Forelimb muscle (tissue), 1 donor: ENCODE data around the gene KRT77. TPM values are rescaled to one million over a fixed set of nuclear protein-coding genes. Genes with fewer than 3 reads are reported as not detected.

Experiments used
- DNase-seq: peaks from one replicate; pipeline ENCODE4 v3.0.0-alpha.2; 2013; ENCODE audit warnings: low read depth
- polyA plus RNA-seq: library from polyadenylated mRNA; unstranded; fragments of 120-200 nt; gene quantifications from one replicate; pipeline ENCODE4 v1.2.1, GENCODE V29; 2013; ENCODE audit not compliant: insufficient read length

Gene KRT77
- polyA plus RNA-seq, 1 donor = not detected

DNA sequence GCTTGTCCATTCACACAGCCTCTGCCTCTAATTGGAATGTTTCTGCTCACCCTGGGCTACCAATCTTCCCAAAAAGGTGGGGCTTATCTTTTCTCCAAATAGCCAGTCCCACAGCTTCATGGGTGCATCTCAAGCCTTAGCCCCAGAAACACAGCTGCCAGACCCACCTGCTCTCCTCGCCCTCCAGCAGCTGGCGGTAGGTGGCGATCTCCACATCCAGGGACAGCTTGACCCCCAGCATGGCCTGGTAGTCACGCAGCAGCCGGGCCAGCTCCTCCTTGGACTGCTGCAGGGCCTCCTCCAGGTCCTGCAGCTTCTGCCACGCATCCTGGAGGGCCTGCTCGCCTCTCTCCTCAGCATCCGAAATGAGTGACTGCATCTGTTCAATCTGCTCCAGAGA is 11.1 kb downstream of the KRT77 start:
- DNase-seq = no peak

DNA sequence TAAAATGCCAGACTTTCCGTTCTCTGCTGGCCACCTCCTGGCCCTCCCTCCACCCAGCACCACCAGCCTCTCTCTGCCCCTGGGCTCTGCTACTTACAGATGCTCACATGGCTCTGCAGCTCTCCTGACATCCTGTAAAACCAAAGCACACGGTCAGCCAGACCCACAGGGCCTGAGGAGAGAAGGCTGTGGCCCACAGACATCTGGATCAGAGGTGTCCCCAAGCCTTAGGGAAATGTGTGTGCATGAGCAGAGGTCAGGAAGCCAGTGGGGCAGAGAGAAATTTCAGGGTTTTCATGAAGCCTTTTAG is 11.5 kb downstream of the KRT77 start:
- DNase-seq = no peak

DNA sequence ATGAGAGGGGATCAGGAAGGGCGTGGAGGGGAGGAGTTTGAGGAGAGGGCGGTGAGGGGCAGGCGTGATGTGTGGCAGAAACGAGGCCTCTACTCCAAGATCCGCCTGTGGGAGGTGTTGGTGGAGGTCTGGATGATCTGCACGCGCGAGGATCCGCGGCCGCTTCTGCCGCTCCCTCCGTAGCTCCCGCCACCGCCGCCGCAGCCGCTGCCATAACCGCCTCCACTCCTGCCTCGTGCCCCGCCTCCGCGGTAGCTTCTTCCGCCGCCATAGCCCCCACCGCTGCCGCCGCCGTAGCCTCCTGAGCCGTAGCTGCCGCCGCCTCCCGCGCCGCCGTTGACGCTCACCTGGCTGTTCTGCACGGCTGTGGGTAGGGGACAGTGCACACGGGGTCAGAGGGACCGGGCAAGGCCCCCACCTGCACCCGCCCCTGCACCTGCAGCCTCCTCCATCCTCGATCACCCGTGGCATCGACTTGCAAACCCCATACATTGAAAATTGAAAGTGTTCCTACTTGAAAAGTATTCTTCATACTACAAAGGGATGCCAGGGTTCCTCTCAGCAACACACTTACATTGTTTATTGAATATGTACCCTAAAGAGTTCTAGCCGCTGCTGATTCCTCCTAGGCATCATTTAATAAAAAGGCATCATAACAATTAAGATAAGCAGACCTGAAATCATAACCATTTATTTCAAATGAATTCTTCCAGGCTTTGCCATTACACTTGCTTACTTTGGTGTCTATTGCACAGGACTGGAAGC is 12.1 kb downstream of the KRT77 start:
- no peak for DNase-seq

DNA sequence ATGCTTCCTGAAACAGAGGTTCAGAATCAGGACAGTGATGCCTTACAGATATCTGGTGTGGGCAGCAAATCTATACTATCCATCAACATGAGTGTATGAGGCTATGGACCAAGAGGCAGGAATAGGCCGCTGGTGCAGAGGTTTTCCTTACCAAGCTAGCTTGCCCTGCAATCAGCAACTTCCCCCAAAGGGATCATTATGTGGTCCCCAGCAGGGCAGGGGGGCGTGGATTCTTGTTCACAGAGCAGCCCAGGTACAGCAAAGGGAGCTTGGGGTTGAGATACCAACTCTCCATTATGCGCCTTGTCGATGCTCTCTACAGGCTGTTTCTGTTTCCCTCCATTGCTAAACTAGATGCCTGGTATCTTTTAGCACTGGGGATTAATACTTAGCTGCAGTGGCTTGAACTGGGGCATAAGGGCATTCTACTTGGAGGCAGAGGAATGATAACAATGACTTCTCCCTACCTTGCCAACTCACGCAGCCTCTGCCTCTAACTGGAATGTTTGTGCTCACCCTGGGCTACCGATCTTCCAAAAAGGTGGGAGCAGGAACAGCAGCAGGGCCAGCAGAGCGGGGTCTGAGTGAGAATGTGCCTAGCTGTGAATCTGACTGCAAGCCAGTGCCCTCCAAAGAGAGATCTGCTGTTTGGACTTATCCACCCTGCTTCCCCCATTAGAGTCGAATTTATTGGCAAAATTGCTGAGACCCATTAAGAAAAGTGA is 12.8 kb downstream of the KRT77 start:
- no peak for DNase-seq

DNA sequence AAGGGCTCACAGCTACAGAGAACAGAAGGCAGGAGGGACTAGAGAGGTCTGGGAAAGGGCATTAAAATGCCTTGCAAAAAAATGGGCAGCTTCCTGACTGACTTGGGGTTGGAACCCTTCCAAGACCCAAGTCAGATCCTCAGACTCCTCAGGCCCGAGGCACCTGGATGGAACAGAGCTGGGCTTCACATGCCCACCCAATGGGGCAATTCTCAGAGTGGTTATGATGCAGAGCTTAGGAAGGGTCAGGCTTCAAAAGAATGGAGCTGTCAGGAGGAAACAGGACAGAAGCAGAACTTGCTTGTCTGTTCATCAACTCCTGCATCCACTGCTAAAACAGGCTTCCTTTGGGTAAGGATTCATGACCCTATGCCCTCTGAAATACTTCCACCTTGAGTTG is 13.4 kb downstream of the KRT77 start:
- DNase-seq = no peak

DNA sequence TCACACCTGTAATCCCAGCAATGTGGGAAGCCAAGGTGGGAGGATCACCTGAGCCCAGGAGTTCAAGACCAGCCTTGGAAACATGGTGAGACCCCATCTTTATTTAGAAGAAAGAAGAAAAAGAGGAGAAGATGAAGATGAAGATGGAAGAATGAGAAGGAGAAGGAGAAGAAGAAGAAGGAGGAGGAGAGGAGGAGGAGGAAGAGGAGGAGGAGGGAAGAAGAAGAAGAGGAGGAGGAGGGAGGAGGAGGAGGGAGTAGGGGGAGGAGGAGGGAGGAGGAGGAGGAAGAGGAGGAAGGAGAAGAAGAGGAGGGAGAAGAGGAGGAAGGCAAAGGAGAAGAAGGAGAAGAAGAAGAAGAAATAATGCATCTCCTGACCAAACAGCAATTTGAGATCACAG is 14.1 kb downstream of the KRT77 start:
- DNase-seq = no peak

DNA sequence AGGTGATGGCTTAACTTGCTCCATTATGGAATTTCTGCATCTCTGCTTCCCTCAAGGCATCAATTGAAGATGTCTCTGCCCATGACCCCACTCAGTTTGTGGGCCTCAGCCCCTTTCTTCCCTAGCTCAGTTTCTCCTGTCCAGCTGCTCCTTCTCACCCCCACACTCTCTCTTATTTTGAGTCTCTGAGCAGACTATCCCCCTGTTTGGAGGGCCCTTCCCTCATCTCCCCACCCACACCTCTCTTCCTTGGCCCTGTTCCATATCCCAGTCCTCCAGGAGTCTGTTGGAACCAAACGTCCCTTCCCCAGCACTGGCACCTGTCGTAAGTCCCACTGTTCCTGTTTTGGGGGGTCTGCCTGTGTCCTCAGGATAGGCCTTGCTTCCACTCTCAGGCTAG is 14.8 kb downstream of the KRT77 start:
- no peak for DNase-seq

DNA sequence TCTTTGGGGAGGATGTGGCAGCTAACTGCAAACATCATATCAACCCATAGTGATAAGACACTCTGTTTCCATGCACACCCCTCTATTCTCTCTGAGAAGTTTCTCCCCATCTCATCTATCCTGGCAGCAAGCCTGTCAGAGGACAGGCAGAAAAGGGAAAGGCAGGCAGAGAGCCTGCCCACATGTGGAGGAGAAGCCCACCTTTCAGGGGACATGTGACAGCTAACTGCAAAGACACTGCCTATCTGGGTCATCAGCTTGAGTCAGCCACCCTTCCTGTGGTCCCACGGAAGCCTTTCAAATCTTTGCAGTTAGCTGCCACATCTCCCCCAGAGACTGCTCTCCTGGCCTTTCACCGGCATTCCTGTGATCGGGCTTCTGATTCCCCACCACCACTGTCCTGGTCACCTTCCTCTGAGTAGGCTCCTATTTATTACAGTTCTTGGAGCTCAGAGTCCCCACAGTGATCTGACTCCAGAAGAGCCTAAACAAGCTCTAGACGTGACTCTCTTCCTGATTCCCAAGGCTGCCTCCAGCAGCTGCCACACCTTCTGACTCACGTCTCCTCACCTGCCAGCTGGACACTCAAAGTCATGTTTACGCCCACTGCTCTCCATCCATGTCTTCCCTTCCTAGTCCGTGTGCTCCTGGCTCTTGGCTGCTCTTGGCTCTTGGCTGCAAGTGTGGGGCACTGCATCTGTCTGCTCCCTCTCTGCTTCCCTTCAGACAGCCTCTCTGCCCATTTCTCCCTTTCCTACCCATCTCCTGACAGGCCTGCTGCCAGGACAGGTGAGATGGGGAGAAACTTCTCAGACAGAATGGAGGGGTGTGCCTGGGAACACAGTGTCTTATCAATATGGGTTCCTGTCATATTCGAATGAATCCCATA is 15.6 kb downstream of the KRT77 start:
- no peak for DNase-seq

DNA sequence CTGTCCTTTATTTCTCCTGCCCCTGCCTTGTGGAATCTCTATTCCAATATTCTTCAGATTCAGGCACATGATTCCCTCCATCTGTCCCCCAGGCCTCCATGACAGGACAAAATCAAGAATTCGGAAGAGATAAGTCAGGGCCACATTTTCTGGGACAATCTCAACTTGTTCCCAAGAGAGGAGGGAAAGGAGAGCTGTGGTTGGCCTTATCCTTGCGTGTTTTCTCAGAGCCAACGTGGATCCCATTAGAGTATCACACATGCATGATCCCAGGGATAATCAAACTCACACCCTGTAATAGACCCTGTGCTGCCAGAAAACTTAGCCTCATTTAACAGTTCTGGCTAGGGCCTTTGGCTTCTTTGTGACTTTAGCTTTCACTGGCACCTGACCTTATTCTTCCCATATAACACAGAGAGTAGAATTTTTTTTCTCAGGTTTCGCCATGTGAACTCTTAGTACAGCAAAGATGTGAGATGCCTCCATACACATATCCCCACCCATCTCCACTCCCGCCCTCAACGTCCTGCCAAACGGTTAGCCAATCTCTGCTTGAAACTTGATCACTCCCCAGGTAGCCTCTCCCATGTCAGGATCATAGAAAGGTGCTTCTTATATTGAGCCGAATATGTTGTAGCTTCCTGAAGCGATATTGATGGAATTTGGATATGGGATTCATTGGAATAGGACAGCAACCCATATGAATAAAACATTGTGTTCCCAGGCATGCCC is 16.4 kb downstream of the KRT77 start:
- DNase-seq = no peak

DNA sequence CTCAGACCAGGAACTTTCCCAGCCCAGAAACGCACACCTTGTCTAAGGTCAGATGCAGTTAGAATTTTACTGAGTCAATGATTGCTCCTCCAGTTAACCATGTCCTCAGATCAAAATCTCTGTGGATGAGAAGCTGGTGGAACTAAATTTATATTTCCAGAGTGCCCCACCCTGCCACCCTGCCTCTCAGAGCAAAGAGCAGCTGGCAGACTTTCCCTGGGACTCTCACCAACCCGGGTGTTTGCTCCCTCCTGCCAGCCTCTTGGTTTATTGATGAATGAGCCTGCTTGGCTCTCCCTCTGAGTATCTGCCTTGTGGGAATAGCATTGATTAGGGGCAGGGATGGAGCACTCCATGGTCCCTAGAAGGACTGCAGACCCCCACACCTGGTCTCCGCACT is 17.3 kb downstream of the KRT77 start:
- DNase-seq = no peak

DNA sequence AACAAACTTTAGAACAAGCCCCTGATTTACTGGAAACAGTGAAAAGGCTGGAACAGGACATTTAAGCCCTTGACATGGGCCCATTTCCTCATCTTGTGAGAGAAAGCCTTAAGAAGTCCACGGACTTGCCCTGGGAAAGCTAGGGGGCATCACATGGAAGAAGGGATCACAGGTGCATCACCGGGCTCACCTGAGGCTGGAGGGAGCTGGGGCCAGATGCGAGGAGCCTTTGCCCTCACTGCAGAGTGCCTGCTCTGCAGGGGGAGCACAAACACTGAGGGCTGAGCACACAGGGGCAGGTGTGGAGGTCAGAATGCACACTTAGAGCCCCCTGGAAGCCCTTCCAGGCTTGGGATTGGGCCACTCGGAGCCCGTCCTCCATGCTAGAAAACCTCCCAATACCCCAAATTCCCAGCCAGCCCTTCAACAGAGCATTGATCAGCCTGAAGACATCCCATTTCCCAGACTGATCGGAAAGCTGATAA is 17.9 kb downstream of the KRT77 start:
- DNase-seq = no peak

DNA sequence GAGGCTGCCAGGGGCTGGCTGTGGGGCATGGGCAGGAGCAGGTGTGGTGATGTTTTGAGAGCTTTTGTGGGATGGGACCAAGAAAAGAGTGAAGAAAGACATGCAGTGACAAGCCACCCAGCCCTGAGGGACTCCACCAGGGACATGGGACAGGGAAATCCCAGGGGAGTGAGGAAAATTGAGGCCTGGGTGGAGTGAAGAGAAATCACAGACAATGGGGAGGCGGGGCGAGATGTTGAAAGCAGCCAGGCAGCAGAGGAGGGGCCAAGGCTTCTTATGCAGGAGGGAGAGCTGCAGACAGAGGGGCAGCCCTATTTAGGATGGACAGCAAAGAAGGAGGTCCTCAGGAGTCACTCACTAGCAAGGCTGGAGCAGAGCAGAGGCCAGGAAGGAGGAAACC is 18.9 kb downstream of the KRT77 start:
- no peak for DNase-seq

DNA sequence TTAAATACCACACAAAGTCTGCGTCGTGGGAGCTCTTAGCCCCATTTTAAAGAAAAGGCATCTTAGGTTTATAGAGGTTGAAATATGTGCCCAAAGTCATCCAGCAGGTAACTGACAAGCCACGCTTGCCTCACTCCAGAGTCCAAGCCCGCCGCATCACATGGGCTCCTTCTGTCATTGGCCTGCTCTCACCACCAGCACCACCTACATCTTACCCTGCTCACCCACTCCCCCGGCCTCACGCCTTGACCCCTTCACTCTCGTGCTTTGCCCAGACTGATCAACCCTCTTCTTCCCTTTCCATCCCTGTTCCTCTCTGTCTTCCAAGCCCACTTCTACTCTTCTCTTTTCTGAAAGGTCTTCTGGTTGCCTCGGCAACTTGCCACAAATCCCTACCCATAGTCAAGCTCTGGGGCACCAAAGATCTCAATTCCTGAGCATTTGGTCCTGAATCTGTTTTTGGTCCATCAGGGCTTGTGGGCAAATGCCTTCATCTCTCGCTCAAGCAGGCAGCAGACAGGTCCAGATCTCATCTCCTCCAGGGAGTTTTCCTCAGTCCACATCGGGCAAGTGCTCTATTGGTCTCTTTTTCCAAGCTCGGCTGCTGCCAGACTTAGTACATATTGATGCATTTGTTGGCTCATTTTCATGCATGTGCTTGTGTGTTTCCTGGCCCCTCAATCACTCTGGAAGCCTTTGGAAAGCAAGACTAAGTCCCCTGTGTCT is 19.6 kb downstream of the KRT77 start:
- DNase-seq = no peak

DNA sequence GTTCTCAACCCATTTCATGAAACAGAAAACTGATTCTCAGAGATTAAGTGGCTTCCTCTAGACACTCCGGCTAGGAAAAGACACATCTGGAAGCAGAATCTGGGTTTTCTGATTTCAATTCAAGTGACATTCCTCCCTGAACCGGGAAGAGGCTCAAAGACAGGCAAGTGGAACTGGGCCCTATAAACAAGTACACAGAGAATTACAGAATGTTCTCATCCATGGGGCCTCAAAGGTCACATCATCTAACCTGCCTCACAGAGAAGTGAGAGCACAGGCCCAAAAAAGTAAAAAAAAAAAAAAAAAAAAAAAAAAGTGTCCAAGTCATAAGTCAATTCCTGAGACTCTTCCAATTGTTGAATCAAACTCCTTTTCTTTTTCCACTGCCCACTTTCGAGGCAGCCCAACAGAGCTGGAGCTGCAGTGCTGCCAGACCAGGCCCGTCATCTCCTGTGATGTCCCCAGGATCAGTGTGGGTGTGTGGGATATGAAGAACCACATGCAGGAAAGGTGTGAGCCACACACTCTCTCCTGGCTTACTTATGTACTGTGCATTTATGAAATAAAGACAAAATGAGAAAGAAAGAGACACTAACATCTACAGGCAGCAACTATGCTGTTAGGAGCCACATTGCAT is 20.3 kb downstream of the KRT77 start:
- peak; percentile 14 for DNase-seq

DNA sequence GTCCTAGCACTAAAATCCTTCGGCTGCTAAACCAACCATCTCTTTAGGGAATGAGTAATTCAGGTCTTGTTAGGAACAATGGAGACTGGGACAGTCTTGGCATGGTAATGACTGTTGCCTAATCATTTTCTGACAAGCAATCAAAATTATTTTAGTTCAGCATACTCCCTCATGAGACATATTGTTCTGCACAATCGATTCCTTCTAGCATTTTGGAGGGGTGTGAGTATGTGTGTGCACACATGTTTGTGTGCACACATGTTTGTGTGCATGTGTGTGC is 21.0 kb downstream of the KRT77 start:
- no peak for DNase-seq

DNA sequence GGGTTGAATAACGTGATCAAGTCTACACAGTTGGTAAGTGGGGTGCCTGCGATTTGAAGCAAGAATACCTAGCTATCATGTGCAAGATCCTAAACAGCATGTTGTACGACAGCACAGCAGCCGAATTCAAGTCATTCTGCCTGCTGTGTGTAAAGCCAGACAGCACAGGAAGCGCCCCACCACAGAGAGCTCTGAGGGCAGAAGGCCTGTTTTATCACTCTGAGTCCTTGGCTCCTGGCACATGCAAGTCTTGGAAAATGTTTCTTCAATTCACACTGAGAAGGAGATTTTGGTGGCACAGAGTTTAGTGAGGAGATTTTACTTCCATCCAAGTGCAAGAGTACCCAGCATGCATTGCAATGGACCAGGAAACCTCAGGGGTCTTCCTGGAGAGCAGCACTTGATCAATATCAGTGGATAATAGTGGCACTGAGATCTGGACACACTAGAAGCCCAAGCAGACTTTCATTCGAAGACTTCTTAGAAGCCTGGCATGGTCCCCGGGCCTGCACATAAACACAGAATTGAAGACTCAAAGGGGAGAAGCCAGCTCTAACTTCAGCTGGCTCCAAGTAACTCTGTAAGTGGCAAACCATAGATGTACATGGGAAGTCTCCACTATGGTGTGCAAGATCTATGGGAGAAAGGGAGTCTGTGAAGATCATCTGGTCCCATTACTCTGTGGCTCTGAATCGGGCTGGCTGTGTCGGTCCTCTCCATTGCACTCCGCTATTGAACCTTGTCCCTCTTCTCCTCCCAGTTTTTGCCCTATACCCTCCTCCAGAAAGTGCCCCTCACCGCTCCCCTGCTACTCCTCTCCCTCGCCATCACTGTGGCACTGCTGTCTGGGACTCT is 21.6 kb downstream of the KRT77 start:
- no peak for DNase-seq

DNA sequence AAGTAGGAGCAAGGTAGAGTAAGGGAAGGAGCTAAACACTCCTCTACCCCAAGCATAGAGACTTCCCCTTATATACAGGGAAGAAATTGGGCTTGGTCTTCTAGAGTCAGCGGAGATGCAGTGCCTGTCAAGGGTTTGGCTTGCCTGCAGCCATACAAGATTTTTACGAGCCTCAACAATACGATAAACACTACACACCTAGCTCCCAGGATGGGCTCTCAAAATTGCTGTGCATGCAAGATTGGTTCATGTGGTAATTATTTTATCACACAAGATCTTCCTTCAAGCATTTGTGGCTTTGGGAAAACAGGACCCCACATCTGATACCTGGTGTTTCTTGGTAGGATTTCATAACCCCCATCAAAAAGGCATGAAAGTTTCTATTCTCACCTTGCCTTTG is 23.0 kb downstream of the KRT77 start, which contains the start of gene KRT1:
TSS of gene KRT1 (minus strand) at position 45 of the 400 bp plus-strand sequence. CDS start 59 bp downstream, outside the sequence.
- no peak for DNase-seq

DNA sequence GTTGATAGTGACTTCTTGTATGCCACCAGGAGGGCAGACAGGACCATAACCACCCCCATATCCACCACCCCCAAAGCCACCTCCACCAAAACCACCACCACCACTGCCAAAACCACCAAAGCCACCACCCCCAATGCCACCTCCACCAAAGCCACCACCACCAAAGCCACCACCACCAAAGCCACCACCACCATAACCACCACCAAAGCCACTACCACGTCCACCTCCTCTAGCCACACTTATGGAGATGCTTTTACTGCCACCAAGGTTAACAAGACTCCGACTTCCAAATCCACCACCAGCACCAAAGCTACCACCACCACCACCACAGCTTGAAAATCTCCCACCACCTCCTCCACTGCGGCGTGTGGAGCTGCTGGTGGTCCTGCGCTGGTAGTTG is 23.4 kb downstream of the KRT77 start:
- no peak for DNase-seq

DNA sequence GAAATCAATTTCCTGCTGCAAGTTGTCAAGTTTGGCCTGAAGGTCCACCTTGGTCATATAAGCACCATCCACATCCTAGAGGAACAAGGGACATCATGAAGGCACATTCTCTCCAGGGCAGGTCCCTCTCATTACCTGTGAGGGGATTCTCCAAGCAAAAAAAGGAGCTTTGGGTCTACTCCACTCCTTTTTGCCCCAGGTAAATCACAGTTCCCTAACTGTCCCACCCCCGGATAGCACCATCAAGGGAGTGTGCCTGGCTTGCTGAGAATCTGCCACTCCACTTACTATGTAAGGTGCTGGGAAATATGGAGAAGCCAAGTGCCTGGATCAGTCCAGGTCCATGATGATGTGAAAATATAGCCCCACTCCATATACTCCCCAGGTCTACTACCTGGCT is 25.7 kb downstream of the KRT77 start:
- no peak for DNase-seq

DNA sequence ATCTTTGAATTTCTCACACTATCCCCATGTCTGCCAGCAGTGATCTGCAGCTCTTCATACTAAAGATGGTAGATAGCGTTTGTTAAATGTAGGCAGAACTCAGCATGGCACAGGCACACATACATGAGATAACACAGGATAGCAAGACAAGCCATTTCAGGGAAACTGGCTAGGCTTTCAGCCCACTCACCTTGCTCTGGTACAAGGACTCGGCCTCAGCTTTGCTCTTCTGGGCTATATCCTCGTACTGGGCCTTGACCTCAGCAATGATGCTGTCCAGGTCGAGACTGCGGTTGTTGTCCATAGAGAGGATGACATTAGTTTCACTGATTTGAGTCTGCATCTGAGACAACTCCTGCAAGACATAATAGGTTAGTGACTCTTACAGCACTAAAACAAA is 26.2 kb downstream of the KRT77 start:
- DNase-seq = no peak
